HCT116 (cell line): ENCODE results near the gene PRCP. TPM values are rescaled to one million over a fixed set of nuclear protein-coding genes. Genes with fewer than 3 reads are reported as not detected.

ENCODE experiments used
- ATAC-seq: fragments of 200-7000 bp; cut with Tn5 transposase; 2 replicates; pipeline ENCODE4 v1.9.1; 2020; ENCODE audit warnings: mild to moderate bottlenecking, moderate library complexity
- Bru-seq: library from RNA; stranded (reverse); fragments of 400-500 nt; gene quantifications from one replicate; lab custom pipeline; 2021; lab: Mats Ljungman, UMichigan
- BruChase-seq, 2 experiments: library from RNA; stranded (reverse); fragments of 400-500 nt; gene quantifications; one replicate each; lab custom pipeline; 2021; lab: Mats Ljungman, UMichigan
- BruUV-seq: library from RNA; stranded (reverse); fragments of 400-500 nt; replicated peaks from 2 replicates; lab custom pipeline; 2021; lab: Mats Ljungman, UMichigan
- CTCF ChIA-PET: fragments of 300-600 bp; sonication (Branson Sonifier 250); formaldehyde crosslinking; loops from one replicate; lab custom pipeline; 2021; ENCODE audit warnings: antibody characterized with exemption; lab: Charles Lee
- POLR2A ChIA-PET: fragments of 300-600, 350-600 bp; sonication (Branson Sonifier 250); formaldehyde crosslinking; loops from one replicate; lab custom pipeline; 2021; ENCODE audit warnings: antibody characterized with exemption; lab: Charles Lee
- RAD21 ChIA-PET, 2 experiments: fragments of 300-600 bp; sonication (Branson Sonifier 250); formaldehyde crosslinking; loops; one replicate each; lab custom pipeline; 2023; ENCODE audit warnings: low total read pairs in 2 of 2; ENCODE audit not compliant: uncharacterized antibody in 2 of 2, unreplicated experiment in 2 of 2, low non-redundant PET in 1 of 2; lab: Charles Lee
- DNase-seq: peaks from one replicate; pipeline ENCODE4 v3.0.0-alpha.2; 2010; ENCODE audit warnings: low read depth, low spot score
- H2AFZ ChIP-seq: fragments of 200-600 bp; shearing (Covaris generic), sonication (generic); 2 replicates; pipeline ENCODE4 v1.6.1; 2017; ENCODE audit warnings: low read depth, mixed run types, mixed read lengths, antibody characterized with exemption, low read length; ENCODE audit not compliant: poor library complexity, severe bottlenecking
- H3K27ac ChIP-seq: 2 replicates; pipeline ENCODE4 v1.5.1; 2012; ENCODE audit warnings: low read depth, low read length
- H3K27me3 ChIP-seq: fragments of 200-600 bp; sonication (generic); 2 replicates; pipeline ENCODE4 v1.6.1; 2016; ENCODE audit warnings: mixed run types, low read length, mixed read lengths; ENCODE audit not compliant: insufficient read depth
- H3K36me3 ChIP-seq, 2 experiments: fragments of 200-500 bp in 1 of 2; fragments of 200-600 bp in 1 of 2; sonication (Bioruptor generic) in 1 of 2; sonication (generic) in 1 of 2; 2 replicates each; pipeline versions ENCODE4 v1.5.1 to v1.6.1; 2014 to 2016; ENCODE audit warnings: low read length in 2 of 2, inconsistent platforms in 1 of 2, mixed read lengths in 1 of 2, mixed run types in 1 of 2; ENCODE audit not compliant: insufficient read depth in 2 of 2, control insufficient read depth in 1 of 2
- H3K4me1 ChIP-seq, 2 experiments: fragments of 200-600 bp in 1 of 2; sonication (generic) in 1 of 2; 2 replicates each; pipeline versions ENCODE4 v1.5.1 to v1.6.1; 2012 to 2017; ENCODE audit warnings: low read length in 2 of 2, inconsistent platforms in 1 of 2, mild to moderate bottlenecking in 1 of 2, mixed read lengths in 1 of 2, mixed run types in 1 of 2, moderate library complexity in 1 of 2; ENCODE audit not compliant: insufficient read depth in 2 of 2, control insufficient read depth in 1 of 2
- H3K4me2 ChIP-seq: fragments of 200-600 bp; sonication (generic); 2 replicates; pipeline ENCODE4 v1.6.1; 2017; ENCODE audit warnings: mixed run types, low read length, mixed read lengths
- H3K4me3 ChIP-seq, 2 experiments: fragments of 200-600 bp in 1 of 2; sonication (generic) in 1 of 2; replicated peaks in 1 of 2; 2 replicates each; pipeline ENCODE4 v1.5.1; 2011 to 2016; ENCODE audit warnings: low read length in 2 of 2, control low read depth in 1 of 2, low read depth in 1 of 2, mild to moderate bottlenecking in 1 of 2, mixed read lengths in 1 of 2, mixed run types in 1 of 2
- H3K79me2 ChIP-seq: fragments of 200-600 bp; sonication (generic); 2 replicates; pipeline ENCODE4 v1.6.1; 2017; ENCODE audit warnings: mild to moderate bottlenecking, mixed run types, low read length, moderate library complexity, mixed read lengths; ENCODE audit not compliant: insufficient read depth
- H3K9ac ChIP-seq: fragments of 200-600 bp; sonication (generic); 2 replicates; pipeline ENCODE4 v1.6.1; 2016; ENCODE audit warnings: low read length, mixed read lengths
- H3K9me2 ChIP-seq: fragments of 200-600 bp; sonication (generic), shearing (Covaris generic); 2 replicates; pipeline ENCODE4 v1.6.1; 2017; ENCODE audit warnings: mixed run types, mild to moderate bottlenecking, moderate library complexity; ENCODE audit not compliant: insufficient read depth
- H3K9me3 ChIP-seq, 2 experiments: fragments of 200-500 bp in 1 of 2; fragments of 200-600 bp in 1 of 2; sonication (Bioruptor generic) in 1 of 2; sonication (generic) in 1 of 2; 2 replicates each; pipeline ENCODE4 v1.6.1; 2014 to 2017; ENCODE audit warnings: low read length in 2 of 2, mixed read lengths in 2 of 2, inconsistent platforms in 1 of 2, low read depth in 1 of 2, mild to moderate bottlenecking in 1 of 2, mixed run types in 1 of 2, moderate library complexity in 1 of 2; ENCODE audit not compliant: control insufficient read depth in 1 of 2, insufficient read depth in 1 of 2
- H4K20me1 ChIP-seq: fragments of 200-600 bp; sonication (generic), shearing (Covaris generic); 2 replicates; pipeline ENCODE4 v1.6.1; 2017; ENCODE audit warnings: mixed run types, mild to moderate bottlenecking, moderate library complexity; ENCODE audit not compliant: insufficient read depth
- ATF3 ChIP-seq: IDR thresholded peaks from 2 replicates; pipeline ENCODE4 v1.6.1; 2012
- CEBPB ChIP-seq: IDR thresholded peaks from 2 replicates; pipeline ENCODE4 v1.6.1; 2012; ENCODE audit warnings: low read depth
- EGR1 ChIP-seq: IDR thresholded peaks from 2 replicates; pipeline ENCODE4 v1.6.1; 2012; ENCODE audit warnings: low read depth
- EZH2phosphoT487 ChIP-seq: fragments of 200-600 bp; IDR thresholded peaks from 2 replicates; pipeline ENCODE4 v1.6.1; 2018; ENCODE audit warnings: antibody characterized with exemption, borderline replicate concordance
- FOSL1 ChIP-seq: IDR thresholded peaks from 2 replicates; pipeline ENCODE4 v1.6.1; 2012; ENCODE audit warnings: low read depth
- JUND ChIP-seq: IDR thresholded peaks from 2 replicates; pipeline ENCODE4 v1.6.1; 2012
- MAX ChIP-seq: IDR thresholded peaks from 2 replicates; pipeline ENCODE4 v1.6.1; 2012
- POLR2A ChIP-seq: IDR thresholded peaks from 2 replicates; pipeline ENCODE4 v1.7.0; 2011; ENCODE audit warnings: borderline replicate concordance; ENCODE audit not compliant: insufficient read depth, insufficient read length; ENCODE audit errors: extremely low read depth
- POLR2AphosphoS5 ChIP-seq: IDR thresholded peaks from 2 replicates; pipeline ENCODE4 v1.6.1; 2011; ENCODE audit warnings: mild to moderate bottlenecking, low read depth, low read length, moderate library complexity
- REST ChIP-seq: IDR thresholded peaks from 2 replicates; pipeline ENCODE4 v1.6.1; 2012; ENCODE audit warnings: low read depth
- SP1 ChIP-seq: IDR thresholded peaks from 2 replicates; pipeline ENCODE4 v1.6.1; 2012; ENCODE audit warnings: low read depth
- SRF ChIP-seq: IDR thresholded peaks from 2 replicates; pipeline ENCODE4 v1.6.1; 2012; ENCODE audit warnings: low read depth
- YY1 ChIP-seq: IDR thresholded peaks from 2 replicates; pipeline ENCODE4 v1.6.1; 2011; ENCODE audit warnings: low read length, low read depth, moderate library complexity, mild to moderate bottlenecking; ENCODE audit not compliant: insufficient replicate concordance; ENCODE audit errors: extremely low read depth
- ZBTB33 ChIP-seq: IDR thresholded peaks from 2 replicates; pipeline ENCODE4 v1.6.1; 2011; ENCODE audit warnings: mild to moderate bottlenecking, low read length, moderate library complexity; ENCODE audit not compliant: insufficient replicate concordance; ENCODE audit errors: extremely low read depth
- ZFX ChIP-seq: fragments of 450-650 bp; IDR thresholded peaks from 2 replicates; pipeline ENCODE4 v1.6.1; 2017
- intact Hi-C: fragments of 100-400 bp; cut with micrococcal nuclease; formaldehyde crosslinking; loops from 2 replicates; pipeline ENCODE4 v1.10.0; 2022
- long read RNA-seq: library from polyadenylated mRNA; unstranded; transcript quantifications from one replicate; pipeline ENCODE4 v2.0.0, GENCODE V29; 2021; ENCODE audit not compliant: unreplicated experiment
- polyA plus RNA-seq: library from polyadenylated mRNA; unstranded; fragments of >200 nt; gene quantifications from 2 replicates; pipeline ENCODE4 v1.2.1, GENCODE V29; 2012; ENCODE audit warnings: missing spikeins
- total RNA-seq: library from RNA; stranded (reverse); gene quantifications from one replicate; pipeline ENCODE4 v1.2.1, GENCODE V29; 2021; ENCODE audit not compliant: unreplicated experiment

Gene PRCP
- total RNA-seq (50.0 TPM), Bru-seq, nascent RNA (percentile 58 among the genes with signal in this experiment), BruChase-seq, experiment 1, labeled RNA remaining after a 6-hour chase (percentile 59 among the genes with signal in this experiment), BruChase-seq, experiment 2, labeled RNA remaining after a 2-hour chase (percentile 52 among the genes with signal in this experiment)
- polyA plus RNA-seq, result 33.0 and 34.7 TPM in 2 replicates
- long read RNA-seq, full-length matches to known transcripts, result 57 of 65 reads
- long read RNA-seq, partial matches to known transcripts, result 4 of 65 reads
- long read RNA-seq, other reads (novel, unspliced or antisense), result 4 of 65 reads

- Histone ChIP-seq H3K4me1 (peaks cover 10 to 24% of the 10 kb centered on the region in 2 experiments; a peak in 3 of 4 replicates), H3K79me2 (peaks cover 52% of the 10 kb centered on the region), H3K9ac (peak within 1 kb of the TSS; percentile 84), H3K9me2 (no peaks in the 10 kb centered on the region), H2AFZ (peak within 1 kb of the TSS; percentile 65), H3K27me3 (no peaks in the 10 kb centered on the region), H3K36me3 (no peaks in the 10 kb centered on the region), H4K20me1 (peaks cover 7% of the 10 kb centered on the region; the same call in 1 of the 2 replicates), H3K4me3 (peak within 1 kb of the TSS; percentile 55 to 96), H3K9me3 (no peaks in the 10 kb centered on the region), H3K27ac (peak within 1 kb of the TSS; percentile 69), H3K4me2 (peak within 1 kb of the TSS; percentile 96)
- ChIA-PET RAD21 (no interaction called here), CTCF (interaction anchor here (0.6 to 2.7 kb wide), 11 partner anchors 27 to 919 kb away, joined by 3 to 14 read pairs (median 4); partner anchors contain the start of gene CCDC90B), POLR2A (interaction anchor here (1.0 to 2.1 kb wide), 7 partner anchors 8 to 385 kb away, joined by 3 to 15 read pairs (median 3); partner anchors contain the start of genes CCDC90B and PCF11)
- ATAC-seq (peak; percentile 89), DNase-seq (peak; percentile 82)
- intact Hi-C loops, result loop anchor here (1.0 to 2.0 kb wide), 3 partner anchors 34 to 256 kb away; partner anchors contain the start of gene RAB30
- no TSS peak for BruUV-seq
- TF ChIP-seq ATF3 (no peak), ZFX (peak; percentile 47; the same call in 1 of the 2 replicates), POLR2AphosphoS5 (peak; percentile 97), MAX (peak; percentile 79), REST (no peak), SRF (no peak), JUND (no peak), EZH2phosphoT487 (no peak), SP1 (peak; percentile 38; the same call in 1 of the 2 replicates), YY1 (no peak), EGR1 (peak; percentile 63), POLR2A (peak; percentile 59), CEBPB (peak; percentile 78), ZBTB33 (no peak), FOSL1 (no peak)
These were observed at the start of gene PRCP for GRCh38 chr11:82900277-82901164. Gene PRCP, minus strand, starts transcription at chr11:82900430. Its CDS starts 28 bp downstream, at chr11:82900402.
